Epithelial cell of proximal tubule (primary cell): ENCODE data around the gene EXOC3L1. TPM values are rescaled to one million over a fixed set of nuclear protein-coding genes. Genes with fewer than 3 reads are reported as not detected.

Experiments used
- DNase-seq: peaks from one replicate; pipeline ENCODE4 v3.0.0-alpha.2; 2011; ENCODE audit warnings: low read depth
- H3K4me3 ChIP-seq: 2 replicates; pipeline ENCODE4 v1.5.1; 2011; ENCODE audit warnings: low read depth, mild to moderate bottlenecking, low read length
- total RNA-seq: library from RNA; depleted of rRNA; stranded (reverse); fragments of >200 nt; gene quantifications from 2 replicates; pipeline ENCODE4 v1.2.3, GENCODE V29; 2015
- TF ChIP-seq, protein P1 (sequence below): conservative IDR thresholded peaks from 2 replicates; pipeline ENCODE4 v1.5.1; 2012; ENCODE audit warnings: low read depth, mild to moderate bottlenecking, low read length

The EXOC3L1 gene
- total RNA-seq, 1 donor from 2014 or later: 1.2 TPM

GRCh38 chr16:67227567-67227921 is 37.6 kb upstream of the EXOC3L1 start:
- H3K4me3 ChIP-seq: peak overlapping the region; percentile 91
- no peak for DNase-seq
- TF ChIP-seq, protein P1, sequence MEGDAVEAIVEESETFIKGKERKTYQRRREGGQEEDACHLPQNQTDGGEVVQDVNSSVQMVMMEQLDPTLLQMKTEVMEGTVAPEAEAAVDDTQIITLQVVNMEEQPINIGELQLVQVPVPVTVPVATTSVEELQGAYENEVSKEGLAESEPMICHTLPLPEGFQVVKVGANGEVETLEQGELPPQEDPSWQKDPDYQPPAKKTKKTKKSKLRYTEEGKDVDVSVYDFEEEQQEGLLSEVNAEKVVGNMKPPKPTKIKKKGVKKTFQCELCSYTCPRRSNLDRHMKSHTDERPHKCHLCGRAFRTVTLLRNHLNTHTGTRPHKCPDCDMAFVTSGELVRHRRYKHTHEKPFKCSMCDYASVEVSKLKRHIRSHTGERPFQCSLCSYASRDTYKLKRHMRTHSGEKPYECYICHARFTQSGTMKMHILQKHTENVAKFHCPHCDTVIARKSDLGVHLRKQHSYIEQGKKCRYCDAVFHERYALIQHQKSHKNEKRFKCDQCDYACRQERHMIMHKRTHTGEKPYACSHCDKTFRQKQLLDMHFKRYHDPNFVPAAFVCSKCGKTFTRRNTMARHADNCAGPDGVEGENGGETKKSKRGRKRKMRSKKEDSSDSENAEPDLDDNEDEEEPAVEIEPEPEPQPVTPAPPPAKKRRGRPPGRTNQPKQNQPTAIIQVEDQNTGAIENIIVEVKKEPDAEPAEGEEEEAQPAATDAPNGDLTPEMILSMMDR: no peak

DNA sequence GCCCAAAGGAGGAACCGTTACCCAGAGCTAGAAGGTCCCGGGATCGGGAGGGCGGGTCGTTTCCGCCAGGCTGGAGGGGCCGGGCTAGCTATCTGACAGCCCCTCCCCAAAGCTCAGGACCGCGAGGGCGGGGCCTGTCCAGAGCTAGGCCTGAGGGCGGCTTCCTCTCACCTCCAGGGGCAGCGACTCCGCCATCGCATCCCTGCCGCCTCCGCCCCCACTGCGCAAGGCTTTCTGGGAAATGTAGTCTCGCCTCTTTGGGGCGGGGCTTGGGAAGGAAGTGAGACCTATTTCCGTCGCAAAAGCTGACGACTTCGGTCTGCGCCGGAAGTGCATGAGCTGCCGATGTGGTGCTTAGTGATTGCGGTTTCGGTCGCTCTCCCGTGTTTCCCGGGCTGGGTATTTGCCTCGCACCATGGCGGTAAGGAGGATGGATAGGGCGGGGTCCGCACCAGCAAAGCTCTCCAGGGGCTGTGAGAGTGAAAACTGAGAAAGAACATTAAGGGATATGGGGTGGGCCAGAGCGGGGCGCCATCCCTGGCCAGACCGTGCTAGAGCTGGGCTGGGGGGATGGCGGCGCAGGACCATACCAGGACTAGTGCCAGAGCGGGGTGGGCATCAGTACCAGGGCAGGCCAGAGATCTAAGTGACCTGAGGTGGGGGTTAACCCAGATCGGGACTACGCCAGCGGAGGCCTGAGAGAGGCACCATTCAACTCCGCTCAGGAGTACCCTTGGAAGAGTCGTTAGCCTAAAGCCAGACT is 37.0 kb upstream of the EXOC3L1 start, which contains the start of gene TMEM208:
Gene TMEM208, plus strand, starts transcription at position 327 of the 763 bp plus-strand sequence. Its CDS starts 89 bp downstream, at position 416.
- peak within 1 kb of the TSS; percentile 91 for H3K4me3 ChIP-seq
- peak; percentile 78 for DNase-seq
- TF ChIP-seq, protein P1: peak; percentile 14

DNA sequence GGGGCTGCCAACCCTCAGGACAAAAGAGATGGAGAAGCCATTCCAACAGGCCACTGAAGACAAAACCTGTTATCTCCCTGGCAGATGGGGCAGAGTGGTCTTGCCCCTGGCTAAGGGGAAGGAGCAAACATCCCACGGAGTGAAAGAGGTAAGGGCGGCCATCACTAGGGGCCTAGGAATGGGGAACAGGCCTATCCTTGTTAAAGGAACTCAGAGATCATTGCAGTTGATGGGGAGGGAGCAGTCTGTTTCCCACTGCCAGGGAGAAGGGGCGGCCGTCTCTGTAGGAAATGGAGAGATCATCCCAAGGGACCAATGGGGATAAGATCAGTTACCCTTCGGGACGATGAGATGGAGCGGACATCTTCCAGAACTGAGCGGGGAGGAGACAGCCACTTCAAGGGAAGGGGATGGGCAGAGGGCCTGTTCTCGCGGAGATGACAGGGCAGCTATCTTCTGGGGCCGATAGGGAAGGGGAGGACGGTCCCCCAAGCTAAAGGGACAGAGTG is 36.4 kb upstream of the EXOC3L1 start:
- TF ChIP-seq, protein P1: no peak
- peak overlapping the region; percentile 91 for H3K4me3 ChIP-seq
- no peak for DNase-seq

DNA sequence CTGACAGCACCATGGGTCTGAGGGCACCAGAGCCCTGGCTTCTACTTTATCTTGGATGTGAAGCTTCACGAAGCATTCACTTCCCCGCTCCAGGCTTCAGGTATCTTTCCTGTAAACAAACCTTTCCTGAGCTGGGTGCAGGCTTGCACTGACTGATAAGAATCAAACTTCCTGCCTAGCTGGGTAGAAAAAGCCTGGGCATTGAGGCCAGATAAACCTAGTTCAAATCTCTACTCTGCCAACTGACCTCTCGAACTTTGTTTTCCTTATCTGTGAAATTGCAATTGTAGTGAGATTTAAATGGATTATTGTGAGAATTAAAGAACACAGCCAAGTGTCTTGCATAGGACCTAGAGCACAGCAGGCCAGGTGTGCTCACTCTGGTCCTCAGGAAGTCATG is 34.1 kb upstream of the EXOC3L1 start:
- TF ChIP-seq, protein P1: no peak
- DNase-seq: no peak

GRCh38 chr16:67216612-67217490 is 26.9 kb upstream of the EXOC3L1 start:
- TF ChIP-seq, protein P1: no peak
- DNase-seq: no peak
- no peak overlapping the region for H3K4me3 ChIP-seq

More for the DNA sequence above, 34.1 kb upstream of the EXOC3L1 start:
- no peak overlapping the region for H3K4me3 ChIP-seq

DNA sequence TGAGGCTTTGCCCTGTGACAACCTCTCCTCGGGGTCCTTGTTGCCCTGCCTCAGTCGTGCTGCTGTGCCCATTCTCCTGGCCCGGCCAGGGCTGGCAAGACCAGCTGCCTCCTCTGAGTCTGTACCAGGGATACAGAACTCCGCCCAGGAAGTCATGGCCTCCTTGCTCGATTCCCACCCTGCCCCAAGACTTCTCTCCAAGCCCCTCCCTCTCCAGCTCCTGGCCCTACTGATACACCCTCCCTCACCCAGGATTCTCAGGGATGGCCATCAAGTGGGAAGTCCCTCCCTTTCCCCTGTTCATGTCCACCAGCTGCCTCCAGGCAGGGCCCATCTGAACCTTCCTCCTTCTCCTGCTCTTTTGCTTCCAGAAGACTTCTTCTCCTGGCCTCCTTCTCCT is 25.8 kb upstream of the EXOC3L1 start:
- no peak overlapping the region for H3K4me3 ChIP-seq
- DNase-seq: no peak
- TF ChIP-seq, protein P1: no peak
